SK-N-SH (cell line): ENCODE measurements around the gene GPRASP1. TPM values are rescaled to one million over a fixed set of nuclear protein-coding genes. Genes with fewer than 3 reads are reported as not detected.

Experiments used
- CTCF ChIA-PET: fragments of 300-600, 350-600 bp; formaldehyde crosslinking; extraction: SDS; loops from one replicate; lab custom pipeline; 2021; lab: Yijun Ruan, JAX
- POLR2A ChIA-PET: fragments of 350-600 bp; sonication (Branson Sonifier 250); formaldehyde crosslinking; extraction: SDS; loops from one replicate; lab custom pipeline; 2020; ENCODE audit warnings: antibody characterized with exemption, inconsistent platforms; lab: Yijun Ruan, JAX
- DNase-seq: peaks from one replicate; pipeline ENCODE4 v3.0.0; 2012
- H2AFZ ChIP-seq: fragments of 200-600 bp; sonication (generic); 2 replicates; pipeline ENCODE4 v1.8.1; 2016; ENCODE audit warnings: antibody characterized with exemption, mild to moderate bottlenecking, low read depth
- H3F3A ChIP-seq: fragments of 200-600 bp; sonication (generic); replicated peaks from 2 replicates; pipeline ENCODE3; 2016; ENCODE audit warnings: antibody characterized with exemption, mild to moderate bottlenecking; ENCODE audit not compliant: insufficient read depth
- H3K27ac ChIP-seq, 2 experiments: fragments of 200-500 bp in 1 of 2; fragments of 200-600 bp in 1 of 2; sonication (Bioruptor generic) in 1 of 2; sonication (generic), shearing (Covaris generic) in 1 of 2; 2 replicates each; pipeline versions ENCODE4 v1.5.1 to v1.6.1; 2014 to 2016; ENCODE audit warnings: low read depth in 2 of 2, inconsistent platforms in 1 of 2, low read length in 1 of 2, mild to moderate bottlenecking in 1 of 2, mixed read lengths in 1 of 2
- H3K27me3 ChIP-seq: fragments of 200-600 bp; sonication (generic), shearing (Covaris generic); 2 replicates; pipeline ENCODE4 v1.6.1; 2016; ENCODE audit warnings: mixed run types; ENCODE audit not compliant: insufficient read depth
- H3K36me3 ChIP-seq, 2 experiments: fragments of 200-500 bp in 1 of 2; fragments of 200-600 bp in 1 of 2; sonication (Bioruptor generic) in 1 of 2; sonication (generic) in 1 of 2; replicated peaks in 1 of 2; 2 replicates each; pipeline versions ENCODE3 to v1.5.1; 2014 to 2016; ENCODE audit warnings: low read length in 1 of 2, mild to moderate bottlenecking in 1 of 2; ENCODE audit not compliant: insufficient read depth in 2 of 2, control insufficient read depth in 1 of 2
- H3K4me1 ChIP-seq, 2 experiments: fragments of 200-500 bp in 1 of 2; fragments of 200-600 bp in 1 of 2; sonication (Bioruptor generic) in 1 of 2; sonication (generic), shearing (Covaris generic) in 1 of 2; 2 replicates each; pipeline versions ENCODE4 v1.5.1 to v1.6.1; 2014 to 2016; ENCODE audit warnings: low read depth in 1 of 2, low read length in 1 of 2, mixed run types in 1 of 2; ENCODE audit not compliant: insufficient read depth in 2 of 2, control insufficient read depth in 1 of 2
- H3K4me2 ChIP-seq: fragments of 200-600 bp; sonication (generic), shearing (Covaris generic); 2 replicates; pipeline ENCODE4 v1.6.1; 2017; ENCODE audit warnings: mixed run types
- H3K4me3 ChIP-seq, 2 experiments: fragments of 200-500 bp in 1 of 2; fragments of 200-600 bp in 1 of 2; sonication (Bioruptor generic) in 1 of 2; sonication (generic), shearing (Covaris generic) in 1 of 2; 2 replicates each; pipeline versions ENCODE4 v1.5.1 to v1.8.1; 2014 to 2016; ENCODE audit warnings: low read depth in 2 of 2, inconsistent platforms in 1 of 2, low read length in 1 of 2, mild to moderate bottlenecking in 1 of 2, mixed read lengths in 1 of 2, moderate library complexity in 1 of 2
- H3K79me2 ChIP-seq: fragments of 200-600 bp; sonication (generic); 2 replicates; pipeline ENCODE4 v1.8.1; 2017; ENCODE audit warnings: mild to moderate bottlenecking; ENCODE audit not compliant: insufficient read depth
- H3K9ac ChIP-seq: fragments of 200-600 bp; sonication (generic); 2 replicates; pipeline ENCODE4 v1.6.1; 2017; ENCODE audit warnings: mixed run types
- H3K9me2 ChIP-seq: fragments of 200-600 bp; sonication (generic); 2 replicates; pipeline ENCODE4 v1.6.1; 2017; ENCODE audit warnings: mixed run types
- H3K9me3 ChIP-seq: fragments of 200-600 bp; sonication (generic); 2 replicates; pipeline ENCODE4 v1.6.1; 2017; ENCODE audit warnings: mixed run types, mild to moderate bottlenecking, moderate library complexity
- H4K20me1 ChIP-seq: fragments of 200-600 bp; sonication (generic); 2 replicates; pipeline ENCODE4 v1.6.1; 2017; ENCODE audit warnings: mild to moderate bottlenecking, mixed run types; ENCODE audit not compliant: insufficient read depth
- CHD2 ChIP-seq: fragments of 150-350 bp; IDR thresholded peaks from 2 replicates; pipeline ENCODE4 v1.6.1; 2018; ENCODE audit warnings: low read length; ENCODE audit not compliant: partially characterized antibody
- ELF1 ChIP-seq: IDR thresholded peaks from 2 replicates; pipeline ENCODE4 v1.4.0; 2012
- FOXJ3 ChIP-seq: sonication (generic); formaldehyde crosslinking; IDR thresholded peaks from 2 replicates; pipeline ENCODE4 v1.5.1; 2020; ENCODE audit warnings: mild to moderate bottlenecking, missing genetic modification reagents
- FOXM1 ChIP-seq: IDR thresholded peaks from 2 replicates; pipeline ENCODE4 v1.4.0; 2012; ENCODE audit warnings: low read depth, mild to moderate bottlenecking
- NFIC ChIP-seq: IDR thresholded peaks from 2 replicates; pipeline ENCODE4 v1.4.0; 2012; ENCODE audit warnings: borderline replicate concordance
- POLR2AphosphoS5 ChIP-seq: IDR thresholded peaks from 2 replicates; pipeline ENCODE4 v1.6.1; 2012; ENCODE audit warnings: low read depth, low read length
- RAD21 ChIP-seq: IDR thresholded peaks from 2 replicates; pipeline ENCODE4 v1.6.1; 2012; ENCODE audit warnings: mild to moderate bottlenecking, low read length
- RCOR1 ChIP-seq: fragments of 150-350 bp; IDR thresholded peaks from 2 replicates; pipeline ENCODE4 v1.6.1; 2017; ENCODE audit warnings: antibody characterized with exemption, low read length
- RXRA ChIP-seq: IDR thresholded peaks from 2 replicates; pipeline ENCODE4 v1.4.0; 2012; ENCODE audit warnings: low read depth, mild to moderate bottlenecking, borderline replicate concordance
- SIN3A ChIP-seq: IDR thresholded peaks from 2 replicates; pipeline ENCODE4 v1.6.1; 2012; ENCODE audit warnings: low read depth, mild to moderate bottlenecking, low read length, moderate library complexity, borderline replicate concordance
- TAF1 ChIP-seq: IDR thresholded peaks from 2 replicates; pipeline ENCODE4 v1.6.1; 2012; ENCODE audit warnings: low read depth, mild to moderate bottlenecking, low read length, moderate library complexity, borderline replicate concordance
- YY1 ChIP-seq: IDR thresholded peaks from 2 replicates; pipeline ENCODE4 v1.4.0; 2012; ENCODE audit warnings: low read depth, mild to moderate bottlenecking
- WGBS: methylation state at CpG from one replicate; pipeline ENCODE4 v1.1.6; 2017; ENCODE audit warnings: low lambda C conversion rate; 5-methylcytosine and 5-hydroxymethylcytosine counted together
- polyA plus RNA-seq, 3 experiments: library from polyadenylated mRNA; depleted of rRNA; stranded (reverse); fragments of >200 nt; gene quantifications; 2 replicates each; pipeline ENCODE4 v1.2.3, GENCODE V29; 2012
- TF ChIP-seq, protein P1 (sequence below): fragments of 200-600 bp; sonication (generic); IDR thresholded peaks from 2 replicates; pipeline ENCODE4 v1.6.1; 2017; ENCODE audit warnings: antibody characterized with exemption, mild to moderate bottlenecking, moderate library complexity
- TF ChIP-seq, protein P2 (sequence below): IDR thresholded peaks from 2 replicates; pipeline ENCODE4; 2012
- TF ChIP-seq, protein P3 (sequence below): IDR thresholded peaks from 2 replicates; pipeline ENCODE4 v1.6.1; 2012; ENCODE audit warnings: mild to moderate bottlenecking, low read depth, low read length, moderate library complexity
- TF ChIP-seq, protein P4 (sequence below): fragments of 150-350 bp; IDR thresholded peaks from 2 replicates; pipeline ENCODE4 v1.6.1; 2017; ENCODE audit warnings: antibody characterized with exemption, low read length, low read depth, borderline replicate concordance
- TF ChIP-seq, protein P5 (sequence below): IDR thresholded peaks from 2 replicates; pipeline ENCODE4 v1.4.0; 2012; ENCODE audit warnings: low read depth

Gene GPRASP1
- polyA plus RNA-seq, 1 of the 3 experiments (the other 2 are of a cell fraction) = 2.7 TPM

DNA sequence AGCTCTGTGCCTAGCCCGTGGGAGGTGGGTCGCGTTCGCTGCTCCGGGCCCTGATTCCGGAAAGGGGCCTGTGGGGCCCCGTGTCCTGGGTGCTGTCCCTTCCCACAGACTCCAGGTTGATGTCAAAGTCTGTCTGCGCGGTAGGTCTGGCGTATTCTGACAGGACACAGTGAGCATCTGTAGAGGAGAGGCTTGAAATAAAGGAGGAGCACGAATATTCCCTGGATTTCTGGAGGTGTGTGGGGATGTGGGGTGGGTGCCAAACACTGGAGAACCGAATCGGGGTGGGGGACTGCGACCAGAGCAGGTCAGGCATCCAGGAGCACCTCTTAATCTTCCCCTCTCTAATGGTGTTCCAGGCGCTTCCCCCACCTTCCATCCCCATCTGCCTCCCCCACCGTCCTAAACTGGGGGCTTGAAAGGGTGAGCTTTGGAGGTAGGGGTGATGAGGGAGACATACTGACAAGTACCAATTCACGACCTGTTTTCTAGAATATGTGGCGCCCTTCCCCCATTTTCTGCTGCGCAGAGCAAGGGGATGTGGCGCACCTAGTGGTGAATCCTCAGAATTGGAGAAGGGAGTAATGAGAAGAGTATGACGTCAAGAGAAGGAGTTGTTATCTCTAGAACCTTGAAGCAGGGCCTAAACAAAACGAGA is 877 bp downstream of the GPRASP1 start:
- peak; percentile 52 for DNase-seq
- peak overlapping the region; percentile 41; the same call in 1 of the 2 replicates for H2AFZ ChIP-seq
- no peaks in the 10 kb centered on the region for H3K9me3 ChIP-seq
- peak overlapping the region; percentile 56 for H3K9ac ChIP-seq
- peaks cover 0 to 2% of the 10 kb centered on the region in 2 experiments; a peak in 1 of 4 replicates for H3K4me1 ChIP-seq
- no peaks in the 10 kb centered on the region for H4K20me1 ChIP-seq
- 15% methylated on average over 10 of the region's 22 CpGs for WGBS
- no peaks in the 10 kb centered on the region for H3F3A ChIP-seq
- H3K9me2 ChIP-seq = no peaks in the 10 kb centered on the region
- H3K79me2 ChIP-seq = no peaks in the 10 kb centered on the region
- H3K4me3 ChIP-seq = peak overlapping the region; percentile 55 to 61
- H3K27ac ChIP-seq = no peak overlapping the region; a peak in 1 of 4 replicates
- no peaks in the 10 kb centered on the region; the same call in 1 of the 2 replicates for H3K27me3 ChIP-seq
- POLR2A ChIA-PET = no interaction called here
- no peaks in the 10 kb centered on the region for H3K36me3 ChIP-seq
- CTCF ChIA-PET = no interaction called here
- peak; percentile 75 for TF ChIP-seq CHD2
- no peak for TF ChIP-seq RCOR1
- TF ChIP-seq, protein P1, sequence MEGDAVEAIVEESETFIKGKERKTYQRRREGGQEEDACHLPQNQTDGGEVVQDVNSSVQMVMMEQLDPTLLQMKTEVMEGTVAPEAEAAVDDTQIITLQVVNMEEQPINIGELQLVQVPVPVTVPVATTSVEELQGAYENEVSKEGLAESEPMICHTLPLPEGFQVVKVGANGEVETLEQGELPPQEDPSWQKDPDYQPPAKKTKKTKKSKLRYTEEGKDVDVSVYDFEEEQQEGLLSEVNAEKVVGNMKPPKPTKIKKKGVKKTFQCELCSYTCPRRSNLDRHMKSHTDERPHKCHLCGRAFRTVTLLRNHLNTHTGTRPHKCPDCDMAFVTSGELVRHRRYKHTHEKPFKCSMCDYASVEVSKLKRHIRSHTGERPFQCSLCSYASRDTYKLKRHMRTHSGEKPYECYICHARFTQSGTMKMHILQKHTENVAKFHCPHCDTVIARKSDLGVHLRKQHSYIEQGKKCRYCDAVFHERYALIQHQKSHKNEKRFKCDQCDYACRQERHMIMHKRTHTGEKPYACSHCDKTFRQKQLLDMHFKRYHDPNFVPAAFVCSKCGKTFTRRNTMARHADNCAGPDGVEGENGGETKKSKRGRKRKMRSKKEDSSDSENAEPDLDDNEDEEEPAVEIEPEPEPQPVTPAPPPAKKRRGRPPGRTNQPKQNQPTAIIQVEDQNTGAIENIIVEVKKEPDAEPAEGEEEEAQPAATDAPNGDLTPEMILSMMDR = peak; percentile 64
- no peak for TF ChIP-seq TAF1
- peak; percentile 45 for TF ChIP-seq RAD21
- TF ChIP-seq, all 33 proteins: peak for 3
- peak overlapping the region; percentile 78 for H3K4me2 ChIP-seq

DNA sequence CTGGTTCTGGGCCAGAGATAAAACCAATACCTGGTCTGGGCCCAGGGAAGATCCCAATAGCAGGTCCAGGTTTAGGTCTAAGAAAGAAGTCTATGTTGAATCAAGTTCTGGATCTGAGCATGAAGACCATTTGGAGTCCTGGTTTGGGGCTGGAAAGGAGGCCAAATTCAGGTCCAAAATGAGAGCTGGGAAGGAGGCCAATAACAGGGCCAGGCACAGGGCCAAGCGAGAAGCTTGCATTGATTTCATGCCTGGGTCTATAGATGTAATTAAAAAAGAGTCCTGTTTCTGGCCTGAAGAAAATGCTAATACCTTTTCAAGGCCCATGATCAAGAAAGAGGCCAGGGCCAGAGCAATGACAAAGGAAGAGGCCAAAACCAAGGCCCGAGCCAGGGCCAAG is 3.4 kb downstream of the GPRASP1 start:
- no peaks in the 10 kb centered on the region for H3F3A ChIP-seq
- no peaks in the 10 kb centered on the region for H3K9me3 ChIP-seq
- DNase-seq = no peak
- H3K4me2 ChIP-seq = no peak overlapping the region
- H3K4me1 ChIP-seq = peaks cover 0 to 2% of the 10 kb centered on the region in 2 experiments; a peak in 1 of 4 replicates
- H3K27ac ChIP-seq = no peak overlapping the region
- H2AFZ ChIP-seq = no peak overlapping the region
- 52% methylated on average over 2 of the region's 2 CpGs for WGBS
- ChIA-PET CTCF (no interaction called here), POLR2A (no interaction called here)
- H3K27me3 ChIP-seq = no peaks in the 10 kb centered on the region; the same call in 1 of the 2 replicates
- H4K20me1 ChIP-seq = no peaks in the 10 kb centered on the region
- no peak overlapping the region for H3K9ac ChIP-seq
- no peak overlapping the region for H3K4me3 ChIP-seq
- no peaks in the 10 kb centered on the region for H3K36me3 ChIP-seq
- H3K9me2 ChIP-seq = no peaks in the 10 kb centered on the region
- no peaks in the 10 kb centered on the region for H3K79me2 ChIP-seq
- TF ChIP-seq FOXJ3 (CRISPR knock-in tag) (no peak), FOXM1 (no peak), POLR2AphosphoS5 (no peak), SIN3A (no peak), ELF1 (no peak), RXRA (no peak), YY1 (no peak), NFIC (no peak)
- TF ChIP-seq, protein P2, sequence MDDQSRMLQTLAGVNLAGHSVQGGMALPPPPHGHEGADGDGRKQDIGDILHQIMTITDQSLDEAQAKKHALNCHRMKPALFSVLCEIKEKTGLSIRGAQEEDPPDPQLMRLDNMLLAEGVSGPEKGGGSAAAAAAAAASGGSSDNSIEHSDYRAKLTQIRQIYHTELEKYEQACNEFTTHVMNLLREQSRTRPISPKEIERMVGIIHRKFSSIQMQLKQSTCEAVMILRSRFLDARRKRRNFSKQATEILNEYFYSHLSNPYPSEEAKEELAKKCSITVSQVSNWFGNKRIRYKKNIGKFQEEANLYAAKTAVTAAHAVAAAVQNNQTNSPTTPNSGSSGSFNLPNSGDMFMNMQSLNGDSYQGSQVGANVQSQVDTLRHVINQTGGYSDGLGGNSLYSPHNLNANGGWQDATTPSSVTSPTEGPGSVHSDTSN = no peak
- TF ChIP-seq, protein P3, sequence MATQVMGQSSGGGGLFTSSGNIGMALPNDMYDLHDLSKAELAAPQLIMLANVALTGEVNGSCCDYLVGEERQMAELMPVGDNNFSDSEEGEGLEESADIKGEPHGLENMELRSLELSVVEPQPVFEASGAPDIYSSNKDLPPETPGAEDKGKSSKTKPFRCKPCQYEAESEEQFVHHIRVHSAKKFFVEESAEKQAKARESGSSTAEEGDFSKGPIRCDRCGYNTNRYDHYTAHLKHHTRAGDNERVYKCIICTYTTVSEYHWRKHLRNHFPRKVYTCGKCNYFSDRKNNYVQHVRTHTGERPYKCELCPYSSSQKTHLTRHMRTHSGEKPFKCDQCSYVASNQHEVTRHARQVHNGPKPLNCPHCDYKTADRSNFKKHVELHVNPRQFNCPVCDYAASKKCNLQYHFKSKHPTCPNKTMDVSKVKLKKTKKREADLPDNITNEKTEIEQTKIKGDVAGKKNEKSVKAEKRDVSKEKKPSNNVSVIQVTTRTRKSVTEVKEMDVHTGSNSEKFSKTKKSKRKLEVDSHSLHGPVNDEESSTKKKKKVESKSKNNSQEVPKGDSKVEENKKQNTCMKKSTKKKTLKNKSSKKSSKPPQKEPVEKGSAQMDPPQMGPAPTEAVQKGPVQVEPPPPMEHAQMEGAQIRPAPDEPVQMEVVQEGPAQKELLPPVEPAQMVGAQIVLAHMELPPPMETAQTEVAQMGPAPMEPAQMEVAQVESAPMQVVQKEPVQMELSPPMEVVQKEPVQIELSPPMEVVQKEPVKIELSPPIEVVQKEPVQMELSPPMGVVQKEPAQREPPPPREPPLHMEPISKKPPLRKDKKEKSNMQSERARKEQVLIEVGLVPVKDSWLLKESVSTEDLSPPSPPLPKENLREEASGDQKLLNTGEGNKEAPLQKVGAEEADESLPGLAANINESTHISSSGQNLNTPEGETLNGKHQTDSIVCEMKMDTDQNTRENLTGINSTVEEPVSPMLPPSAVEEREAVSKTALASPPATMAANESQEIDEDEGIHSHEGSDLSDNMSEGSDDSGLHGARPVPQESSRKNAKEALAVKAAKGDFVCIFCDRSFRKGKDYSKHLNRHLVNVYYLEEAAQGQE = no peak
- TF ChIP-seq, protein P1 = no peak
- TF ChIP-seq, protein P4, sequence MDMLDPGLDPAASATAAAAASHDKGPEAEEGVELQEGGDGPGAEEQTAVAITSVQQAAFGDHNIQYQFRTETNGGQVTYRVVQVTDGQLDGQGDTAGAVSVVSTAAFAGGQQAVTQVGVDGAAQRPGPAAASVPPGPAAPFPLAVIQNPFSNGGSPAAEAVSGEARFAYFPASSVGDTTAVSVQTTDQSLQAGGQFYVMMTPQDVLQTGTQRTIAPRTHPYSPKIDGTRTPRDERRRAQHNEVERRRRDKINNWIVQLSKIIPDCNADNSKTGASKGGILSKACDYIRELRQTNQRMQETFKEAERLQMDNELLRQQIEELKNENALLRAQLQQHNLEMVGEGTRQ = no peak
- TF ChIP-seq, protein P5, sequence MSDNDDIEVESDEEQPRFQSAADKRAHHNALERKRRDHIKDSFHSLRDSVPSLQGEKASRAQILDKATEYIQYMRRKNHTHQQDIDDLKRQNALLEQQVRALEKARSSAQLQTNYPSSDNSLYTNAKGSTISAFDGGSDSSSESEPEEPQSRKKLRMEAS = no peak
